Stimulated activated CD8-positive, alpha-beta memory T cell treated with anti-CD3 and anti-CD28 coated beads, Interleukin-2, amount 100 ng/mL, for 48 hours (primary cell): ENCODE data around the gene C2orf81.
"Not testable (repeated sequence)": the region's sequence is repeated elsewhere in the genome, so short reads cannot be mapped to it uniquely, and the experiment has no call there.

Experiments used
- DNase-seq, 2 donors: peaks; one replicate each; pipeline ENCODE4 v3.0.0-alpha.2; 2020; ENCODE audit warnings: low read depth in 2 of 2

Gene C2orf81

GRCh38 chr2:74442483-74443297 is 21.3 kb upstream of the C2orf81 start:
- not testable (repeated sequence) for DNase-seq

DNA sequence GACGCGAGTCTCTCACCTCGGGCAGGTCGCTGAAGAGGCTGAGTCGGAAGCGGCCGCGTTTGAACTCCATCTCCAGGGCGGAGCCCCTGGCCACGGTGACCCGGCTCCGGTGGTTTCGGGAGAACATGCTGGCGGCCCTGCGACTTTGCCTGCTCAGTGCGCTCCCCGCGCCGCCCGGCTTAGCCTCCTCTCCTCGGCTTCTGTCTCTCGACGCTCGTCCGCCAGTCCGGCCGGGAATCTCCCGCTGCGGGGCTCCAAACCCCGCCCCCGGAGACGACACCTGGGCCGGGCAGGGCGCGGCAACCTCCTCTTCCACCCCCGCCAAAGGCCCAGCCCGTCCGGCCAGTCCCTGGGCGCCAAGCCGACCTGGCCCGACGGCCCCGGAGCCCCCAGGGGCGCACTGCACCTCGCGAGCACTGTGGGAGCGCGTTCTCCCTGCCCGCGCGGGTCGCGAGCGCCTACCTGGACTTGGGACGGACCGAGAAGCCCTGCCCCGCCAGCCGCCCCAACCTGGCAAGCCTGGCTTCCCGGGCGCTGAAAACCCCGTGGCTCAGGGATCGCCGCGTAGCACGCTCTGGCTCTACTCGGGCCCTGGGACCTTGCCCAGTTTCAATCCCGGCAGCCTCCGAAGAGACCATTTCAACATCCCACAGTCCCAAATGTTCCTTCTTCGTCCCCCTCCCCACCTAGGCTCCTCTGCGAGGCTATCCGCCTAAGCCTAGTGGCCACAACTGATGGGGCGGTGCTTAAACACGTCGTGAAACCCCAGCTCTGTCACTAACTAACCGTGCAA is 20.5 kb upstream of the C2orf81 start, which contains the start of gene RTKN:
RTKN (minus strand) TSS at position 248 of the 793 bp plus-strand sequence; CDS start at position 127, 121 bp downstream.
- DNase-seq = no peak

- DNase-seq = no peak
Measured at GRCh38 chr2:74441170-74441689, 19.8 kb upstream of the C2orf81 start.

DNA sequence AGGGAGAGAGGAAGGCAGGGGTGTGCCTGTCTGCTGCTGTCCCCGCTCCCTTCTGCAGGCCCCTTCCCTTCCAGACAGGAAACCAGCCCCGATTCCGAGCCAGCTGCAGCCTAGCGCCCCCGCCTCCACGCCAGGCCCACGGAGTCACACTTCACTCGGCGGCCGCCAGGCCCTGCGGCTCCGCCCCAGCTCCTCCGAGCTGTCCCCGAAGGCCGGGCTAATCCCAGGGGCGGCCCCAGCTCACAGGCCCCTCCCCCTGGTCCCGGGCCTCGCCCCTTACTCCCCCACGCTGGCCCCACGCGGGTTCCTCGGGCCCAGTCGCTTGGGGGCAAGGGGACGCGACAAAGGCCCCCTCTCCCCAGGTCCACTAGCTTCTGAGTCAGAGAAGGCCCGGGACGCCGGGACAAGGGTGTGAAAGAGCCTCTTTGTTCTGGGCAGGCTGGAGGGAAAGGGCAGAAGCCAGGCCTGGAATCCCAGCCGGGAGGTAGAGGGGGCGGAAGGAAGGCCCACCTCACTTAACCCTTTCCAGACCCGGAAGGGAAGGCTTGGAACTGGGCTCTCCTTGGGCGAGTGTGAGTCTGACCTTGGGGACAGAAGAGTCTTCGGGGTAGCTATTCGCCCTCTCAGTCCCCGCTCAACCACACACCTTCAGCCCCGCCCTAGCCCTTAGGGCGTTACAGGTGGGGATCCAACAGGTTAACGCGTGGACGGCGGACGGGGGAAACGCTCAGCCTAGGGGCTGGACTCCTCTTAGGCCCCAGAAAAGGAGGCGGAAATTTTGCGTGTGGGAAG is 19.2 kb upstream of the C2orf81 start:
- DNase-seq = peak in 1 of 2 donors; percentile 41

DNA sequence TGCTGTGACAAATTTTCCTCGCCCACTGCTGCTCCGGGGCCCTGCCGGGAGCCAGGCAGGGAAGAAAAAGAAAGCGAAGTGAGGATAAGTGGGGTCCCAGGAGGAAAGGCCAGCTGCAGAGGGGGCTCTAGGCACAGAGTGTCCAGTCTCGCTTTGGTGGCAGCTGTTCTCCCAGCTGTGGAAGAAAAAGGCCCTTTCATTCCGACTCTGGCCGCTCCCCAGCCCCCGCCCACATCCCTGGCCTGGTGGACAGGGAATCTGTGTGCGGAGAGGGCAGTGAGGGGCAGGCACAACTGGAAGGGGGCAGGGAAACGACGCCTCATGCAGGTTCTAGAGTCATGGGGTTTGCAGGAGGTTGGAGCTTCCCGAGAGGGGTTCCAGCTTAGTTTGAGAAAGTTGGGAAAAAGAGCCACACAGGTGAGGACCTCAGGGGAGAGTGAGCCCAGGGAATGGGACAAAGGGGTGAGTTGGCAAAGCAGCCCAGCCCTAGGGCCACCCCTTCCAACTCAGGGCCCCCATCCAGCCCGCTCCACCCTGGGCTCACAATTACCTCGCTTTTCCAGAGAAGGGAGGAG is 18.5 kb upstream of the C2orf81 start:
- DNase-seq = no peak

DNA sequence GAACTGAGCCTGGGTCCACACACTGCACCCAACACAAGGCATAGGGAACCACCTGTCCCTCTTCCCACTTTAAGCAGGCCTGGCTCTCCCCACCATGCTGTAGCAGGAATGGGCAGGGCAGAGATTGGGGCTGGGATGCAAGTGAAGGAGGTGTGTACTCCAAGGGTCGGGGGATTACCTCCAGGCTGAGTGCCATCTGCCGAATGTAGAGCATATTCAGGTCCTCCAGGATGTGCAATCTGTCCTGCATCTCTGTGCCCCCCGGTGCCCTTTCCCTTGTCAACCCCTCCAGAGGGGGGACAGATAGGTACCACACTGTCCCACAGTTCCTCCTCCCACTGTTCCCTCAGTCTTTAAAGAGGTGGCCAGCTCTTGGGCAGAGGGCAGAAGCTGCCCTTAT is 18.0 kb upstream of the C2orf81 start:
- DNase-seq = no peak

DNA sequence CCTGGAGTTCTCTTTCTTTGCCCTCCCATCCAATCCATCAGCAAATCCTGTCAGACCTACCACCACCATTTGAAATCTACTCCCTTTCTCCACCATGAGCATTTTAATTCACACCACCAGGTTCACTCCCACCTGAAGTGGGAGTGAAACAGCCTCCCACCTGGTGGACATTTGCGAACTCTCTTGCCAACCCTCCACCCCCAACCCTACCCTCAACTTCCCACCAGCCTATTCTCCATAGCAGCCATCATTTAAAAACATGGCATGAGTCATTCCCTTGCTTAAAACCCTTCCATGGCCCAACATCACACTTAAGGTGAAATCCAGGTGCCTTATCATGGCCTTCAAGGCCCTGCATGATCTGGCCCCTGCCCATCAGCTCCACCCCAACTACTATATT is 16.8 kb upstream of the C2orf81 start:
- DNase-seq = no peak

DNA sequence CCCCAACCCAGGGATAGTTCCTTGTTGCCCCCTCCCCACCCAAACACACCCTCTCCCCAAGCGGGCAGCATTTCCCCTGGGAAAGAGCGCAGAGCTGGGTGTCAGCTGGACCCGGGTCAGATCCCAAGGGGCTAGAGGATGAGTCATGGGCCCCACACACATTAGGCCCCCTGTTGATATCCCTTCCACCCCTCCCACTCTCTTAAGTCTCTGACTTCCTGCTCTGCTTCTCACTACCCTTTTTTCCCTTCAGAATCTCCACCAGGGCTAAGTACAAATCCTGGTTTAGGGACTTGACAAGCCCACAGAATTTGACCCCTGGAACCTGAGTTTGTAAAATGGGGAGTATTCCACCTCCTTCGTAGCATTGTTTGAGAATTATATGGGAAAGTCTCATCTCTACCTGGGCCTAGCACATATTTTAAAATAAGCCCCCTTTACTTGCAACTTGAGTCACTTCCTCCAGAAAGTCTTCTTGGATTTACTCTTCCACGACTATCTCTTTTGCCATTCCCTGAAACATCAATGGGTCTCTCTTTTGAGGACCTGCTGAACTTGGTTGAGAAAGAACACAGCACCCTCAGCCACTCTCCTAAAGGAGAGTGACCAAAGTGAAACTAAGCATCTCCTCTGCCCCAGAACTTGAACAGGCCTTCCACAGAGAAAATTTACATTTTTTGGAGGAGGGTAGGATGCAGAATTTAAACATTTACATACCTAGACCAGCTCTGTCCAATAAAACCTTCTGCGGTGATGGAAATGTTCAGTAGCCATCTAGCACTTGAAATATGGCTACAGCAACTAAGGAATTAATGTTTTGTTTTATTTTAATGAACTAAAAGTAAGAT is 15.7 kb upstream of the C2orf81 start:
- no peak for DNase-seq

DNA sequence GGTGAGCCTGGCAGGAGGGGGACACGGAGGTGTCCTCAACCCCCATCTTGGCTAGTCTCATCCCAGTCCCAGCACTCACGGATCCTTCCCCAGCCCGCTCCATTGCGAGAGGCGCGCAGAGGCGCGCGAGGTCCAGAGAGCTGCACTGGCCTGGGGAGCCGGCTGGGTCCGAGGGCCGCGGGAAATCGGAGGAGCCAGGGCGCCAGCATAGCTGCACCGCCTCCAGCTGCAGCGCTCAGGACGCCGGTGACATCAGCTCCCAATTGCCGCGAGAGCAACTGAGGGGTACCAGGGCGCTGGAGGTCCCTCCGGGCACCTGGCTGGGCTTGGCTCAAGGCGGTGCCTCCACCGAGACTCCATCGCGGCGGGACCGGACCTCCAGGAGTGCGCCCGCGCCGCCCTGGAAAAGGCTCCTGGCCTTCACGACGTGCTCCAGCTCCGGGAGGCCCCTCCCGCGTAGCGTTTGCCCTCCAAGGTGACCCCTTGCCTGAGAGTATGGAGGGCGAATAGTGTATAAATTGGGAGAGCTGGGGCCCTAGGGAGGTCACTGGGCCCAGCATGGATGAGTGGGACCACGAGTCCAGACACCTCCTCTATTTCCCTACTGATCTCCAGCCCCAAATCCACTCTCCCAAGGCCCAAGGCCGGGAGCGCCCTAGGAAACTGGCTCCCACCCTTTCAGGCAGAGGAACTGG is 14.8 kb upstream of the C2orf81 start:
- DNase-seq = no peak

- DNase-seq = no peak
Measured at GRCh38 chr2:74430502-74430901, 9.1 kb upstream of the C2orf81 start.

- no peak for DNase-seq
Measured at GRCh38 chr2:74429487-74430451, 8.3 kb upstream of the C2orf81 start.

GRCh38 chr2:74428675-74429074 is 7.3 kb upstream of the C2orf81 start:
- DNase-seq = no peak

GRCh38 chr2:74427551-74427950 is 6.1 kb upstream of the C2orf81 start:
- DNase-seq = no peak

- no peak for DNase-seq
Measured at GRCh38 chr2:74426181-74426758, 4.9 kb upstream of the C2orf81 start.

GRCh38 chr2:74425523-74425922 is 4.1 kb upstream of the C2orf81 start:
- no peak for DNase-seq

- DNase-seq = no peak
Measured at GRCh38 chr2:74424995-74425406, 3.6 kb upstream of the C2orf81 start.

- no peak for DNase-seq
Measured at GRCh38 chr2:74424139-74424992, 2.9 kb upstream of the C2orf81 start.
